ENCODE data around the gene NID2.

NID2 gene

DNA sequence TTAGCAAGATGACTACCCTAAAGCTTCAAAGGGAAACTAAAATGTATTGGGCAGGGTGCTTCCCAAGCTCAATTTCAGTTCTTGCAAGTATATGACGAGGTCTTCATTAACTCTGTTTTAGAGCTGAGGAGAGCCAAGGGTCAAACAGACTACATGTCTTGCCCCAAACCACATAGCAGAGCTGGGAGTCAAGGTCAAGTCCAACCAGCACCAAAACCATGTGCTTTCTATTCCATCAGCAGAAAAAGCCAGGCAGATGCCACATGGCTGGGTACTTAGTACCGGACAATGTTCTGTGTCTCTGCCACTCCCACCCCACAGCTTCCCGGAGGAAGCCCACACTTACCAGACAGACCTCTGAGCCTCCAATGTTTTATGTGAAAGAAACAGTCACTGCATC lies 17.6 kb downstream of the NID2 start:
- no peak overlapping the region for H3K27ac ChIP-seq (ENCODE audit: low read length)
- H3K27me3 ChIP-seq (ENCODE audit: low read depth, low read length): peaks cover 34% of the 10 kb centered on the region
- H2AFZ ChIP-seq (ENCODE audit: low read depth, low read length): no peak overlapping the region
- no peak overlapping the region for H3K4me3 ChIP-seq (ENCODE audit: low read length)
- H3K79me2 ChIP-seq (ENCODE audit: low read length): no peaks in the 10 kb centered on the region
- no peak overlapping the region for H3K4me2 ChIP-seq (ENCODE audit: low read length)
- H3K9me3 ChIP-seq (ENCODE audit: insufficient read depth, low read length): no peaks in the 10 kb centered on the region
- TF ChIP-seq EZH2phosphoT487 (IDR thresholded peaks at IDR 0.05; ENCODE audit: low read depth): no peak
- TF ChIP-seq, protein P1, sequence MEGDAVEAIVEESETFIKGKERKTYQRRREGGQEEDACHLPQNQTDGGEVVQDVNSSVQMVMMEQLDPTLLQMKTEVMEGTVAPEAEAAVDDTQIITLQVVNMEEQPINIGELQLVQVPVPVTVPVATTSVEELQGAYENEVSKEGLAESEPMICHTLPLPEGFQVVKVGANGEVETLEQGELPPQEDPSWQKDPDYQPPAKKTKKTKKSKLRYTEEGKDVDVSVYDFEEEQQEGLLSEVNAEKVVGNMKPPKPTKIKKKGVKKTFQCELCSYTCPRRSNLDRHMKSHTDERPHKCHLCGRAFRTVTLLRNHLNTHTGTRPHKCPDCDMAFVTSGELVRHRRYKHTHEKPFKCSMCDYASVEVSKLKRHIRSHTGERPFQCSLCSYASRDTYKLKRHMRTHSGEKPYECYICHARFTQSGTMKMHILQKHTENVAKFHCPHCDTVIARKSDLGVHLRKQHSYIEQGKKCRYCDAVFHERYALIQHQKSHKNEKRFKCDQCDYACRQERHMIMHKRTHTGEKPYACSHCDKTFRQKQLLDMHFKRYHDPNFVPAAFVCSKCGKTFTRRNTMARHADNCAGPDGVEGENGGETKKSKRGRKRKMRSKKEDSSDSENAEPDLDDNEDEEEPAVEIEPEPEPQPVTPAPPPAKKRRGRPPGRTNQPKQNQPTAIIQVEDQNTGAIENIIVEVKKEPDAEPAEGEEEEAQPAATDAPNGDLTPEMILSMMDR (IDR thresholded peaks at IDR 0.05; ENCODE audit: low read depth, low read length): no peak
- no peak overlapping the region for H3K9ac ChIP-seq (ENCODE audit: low read length)
- H4K20me1 ChIP-seq (ENCODE audit: insufficient read depth, low read length): no peaks in the 10 kb centered on the region
- no peaks in the 10 kb centered on the region for H3K36me3 ChIP-seq (replicated peaks; ENCODE audit: low read depth, low read length)
- no peaks in the 10 kb centered on the region for H3K4me1 ChIP-seq (ENCODE audit: low read length)

DNA sequence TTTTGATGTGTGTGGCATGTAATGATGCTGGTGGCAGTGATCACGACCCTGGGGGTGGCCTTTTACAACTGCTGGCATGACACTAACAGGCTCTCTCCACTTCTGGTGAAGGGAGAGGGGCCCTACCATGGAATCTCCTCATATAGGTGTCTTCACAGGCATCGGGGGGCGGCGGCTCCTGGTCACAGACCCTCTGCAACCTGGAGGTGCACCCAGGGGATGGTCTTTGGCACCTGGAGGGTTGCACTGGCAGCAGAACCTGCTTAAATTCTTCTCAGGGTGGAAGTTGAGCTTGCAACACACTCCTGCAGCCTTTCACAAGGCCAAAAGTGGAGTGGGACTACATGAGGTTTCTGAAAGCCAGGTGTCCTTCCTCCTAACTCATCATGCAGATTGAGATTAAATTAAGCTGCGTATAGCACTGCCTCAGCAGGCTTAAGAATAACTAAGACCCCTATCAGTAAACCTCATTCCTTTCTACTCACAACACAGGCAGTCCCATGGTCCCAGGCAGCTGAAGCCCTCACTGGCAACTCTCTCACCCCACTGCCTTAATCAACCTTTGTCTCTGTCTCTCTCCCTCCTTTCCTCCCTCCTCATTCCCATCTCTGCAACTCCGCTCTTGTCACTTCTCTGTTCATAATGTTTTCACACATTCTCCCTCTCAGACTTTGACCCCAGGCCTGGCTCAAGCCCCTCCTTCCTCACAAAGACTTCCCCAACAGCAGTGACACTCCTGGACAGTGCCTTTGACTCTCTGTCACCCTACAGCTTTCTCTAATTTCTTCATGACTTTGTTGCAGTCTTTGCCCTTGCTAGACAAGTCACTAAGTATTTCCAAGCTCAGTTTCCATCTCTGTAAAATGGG lies 18.9 kb downstream of the NID2 start:
- H3K36me3 ChIP-seq (replicated peaks; ENCODE audit: low read depth, low read length): no peaks in the 10 kb centered on the region
- no peak overlapping the region for H2AFZ ChIP-seq (ENCODE audit: low read depth, low read length)
- no peak overlapping the region for H3K4me2 ChIP-seq (ENCODE audit: low read length)
- H3K27me3 ChIP-seq (ENCODE audit: low read depth, low read length): peaks cover 25% of the 10 kb centered on the region
- H3K4me1 ChIP-seq (ENCODE audit: low read length): no peaks in the 10 kb centered on the region
- no peak overlapping the region for H3K4me3 ChIP-seq (ENCODE audit: low read length)
- H3K9ac ChIP-seq (ENCODE audit: low read length): no peak overlapping the region
- no peak overlapping the region for H3K27ac ChIP-seq (ENCODE audit: low read length)
- no peaks in the 10 kb centered on the region for H3K79me2 ChIP-seq (ENCODE audit: low read length)
- H3K9me3 ChIP-seq (ENCODE audit: insufficient read depth, low read length): no peaks in the 10 kb centered on the region
- no peaks in the 10 kb centered on the region for H4K20me1 ChIP-seq (ENCODE audit: insufficient read depth, low read length)
- no peak for TF ChIP-seq EZH2phosphoT487 (IDR thresholded peaks at IDR 0.05; ENCODE audit: low read depth)
- TF ChIP-seq, protein P1 (IDR thresholded peaks at IDR 0.05; ENCODE audit: low read depth, low read length): no peak

DNA sequence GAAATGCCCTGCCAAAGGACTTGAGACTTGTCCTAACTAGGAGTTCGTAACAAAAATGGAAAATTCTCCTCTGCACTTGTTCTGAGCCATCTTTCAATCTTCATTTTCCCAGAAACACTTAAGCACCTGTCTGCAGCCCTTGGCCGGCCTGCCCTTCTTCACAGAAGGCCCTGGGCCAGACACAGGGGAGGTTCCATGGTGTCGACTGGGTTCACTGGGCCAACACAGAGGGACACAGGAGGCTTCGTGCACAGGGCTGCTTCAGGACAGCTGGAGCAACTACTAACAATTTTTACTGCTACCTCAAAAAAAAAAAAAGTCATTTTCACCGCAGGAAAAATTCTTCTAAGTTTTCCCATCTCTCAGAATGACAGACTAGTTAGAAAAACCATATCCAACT lies 19.6 kb downstream of the NID2 start:
- H3K4me1 ChIP-seq (ENCODE audit: low read length): no peaks in the 10 kb centered on the region

DNA sequence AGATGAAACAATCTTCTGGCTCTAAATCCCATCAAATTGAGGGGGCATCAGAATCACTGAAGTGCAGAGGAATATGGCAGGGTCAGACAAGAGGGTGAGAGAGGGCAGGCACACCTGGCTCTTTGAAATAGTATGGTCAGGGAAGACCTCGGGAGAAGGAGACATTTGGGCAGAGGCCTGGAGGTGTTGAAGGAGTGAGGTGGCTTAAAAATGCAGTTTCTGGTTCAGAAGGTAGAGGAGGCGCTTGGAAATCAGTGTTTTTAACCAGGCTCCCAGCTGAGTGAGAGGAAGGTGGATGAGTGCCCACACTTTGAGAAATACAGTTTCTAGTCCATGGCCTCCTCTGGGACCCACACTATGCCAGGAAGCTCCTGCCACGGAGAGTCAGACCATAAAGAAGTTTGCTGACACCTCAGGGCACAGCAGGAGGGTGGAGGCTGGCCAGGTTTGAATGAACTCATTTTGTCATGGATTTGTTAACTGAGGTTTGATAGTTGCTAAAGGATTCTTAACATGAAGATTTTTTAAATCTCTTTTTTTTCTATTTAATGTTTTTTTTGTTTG lies 20.1 kb downstream of the NID2 start:
- H3K9ac ChIP-seq (ENCODE audit: low read length): no peak overlapping the region

More for the DNA sequence above, 19.6 kb downstream of the NID2 start:
- Histone ChIP-seq H3K4me2 (ENCODE audit: low read length) (no peak overlapping the region), H3K79me2 (ENCODE audit: low read length) (no peaks in the 10 kb centered on the region), H3K27ac (ENCODE audit: low read length) (no peak overlapping the region), H3K27me3 (ENCODE audit: low read depth, low read length) (peaks cover 21% of the 10 kb centered on the region), H3K36me3 (replicated peaks; ENCODE audit: low read depth, low read length) (no peaks in the 10 kb centered on the region), H3K9me3 (ENCODE audit: insufficient read depth, low read length) (no peaks in the 10 kb centered on the region), H3K9ac (ENCODE audit: low read length) (no peak overlapping the region), H2AFZ (ENCODE audit: low read depth, low read length) (no peak overlapping the region), H3K4me3 (ENCODE audit: low read length) (no peak overlapping the region), H4K20me1 (ENCODE audit: insufficient read depth, low read length) (no peaks in the 10 kb centered on the region)
- TF ChIP-seq, protein P1 (IDR thresholded peaks at IDR 0.05; ENCODE audit: low read depth, low read length): no peak
- TF ChIP-seq EZH2phosphoT487 (IDR thresholded peaks at IDR 0.05; ENCODE audit: low read depth): no peak

More for the DNA sequence above, 20.1 kb downstream of the NID2 start:
- Histone ChIP-seq H2AFZ (ENCODE audit: low read depth, low read length) (no peak overlapping the region), H3K9me3 (ENCODE audit: insufficient read depth, low read length) (no peaks in the 10 kb centered on the region), H3K27ac (ENCODE audit: low read length) (no peak overlapping the region), H3K4me3 (ENCODE audit: low read length) (no peak overlapping the region), H3K79me2 (ENCODE audit: low read length) (no peaks in the 10 kb centered on the region), H4K20me1 (ENCODE audit: insufficient read depth, low read length) (no peaks in the 10 kb centered on the region), H3K4me1 (ENCODE audit: low read length) (0 out of 2 replicates have a peak, but pooled peaks cover 2% of the 10 kb centered on the region), H3K27me3 (ENCODE audit: low read depth, low read length) (peaks cover 17% of the 10 kb centered on the region), H3K36me3 (replicated peaks; ENCODE audit: low read depth, low read length) (no peaks in the 10 kb centered on the region), H3K4me2 (ENCODE audit: low read length) (no peak overlapping the region)
- no peak for TF ChIP-seq EZH2phosphoT487 (IDR thresholded peaks at IDR 0.05; ENCODE audit: low read depth)
- TF ChIP-seq, protein P1 (IDR thresholded peaks at IDR 0.05; ENCODE audit: low read depth, low read length): no peak
